Suprapubic skin (tissue), 4 donors: ENCODE results near the gene ICOS. TPM values are rescaled to one million over a fixed set of nuclear protein-coding genes. Genes with fewer than 3 reads are reported as not detected.
"Not testable (repeated sequence)": the region's sequence is repeated elsewhere in the genome, so short reads cannot be mapped to it uniquely, and the experiment has no call there.

ENCODE experiments used
- DNase-seq, 2 donors: peaks; one replicate each; pipeline ENCODE4 v3.0.0-alpha.2; 2019; ENCODE audit warnings: low spot score in 2 of 2
- H3K27ac ChIP-seq: fragments of 200-600 bp; sonication (generic); one replicate; pipeline ENCODE4 v1.5.1; 2019
- H3K27me3 ChIP-seq: fragments of 200-600 bp; sonication (generic); one replicate; pipeline ENCODE4 v1.5.1; 2019
- H3K36me3 ChIP-seq: fragments of 200-600 bp; sonication (generic); one replicate; pipeline ENCODE4 v1.5.1; 2019
- H3K4me1 ChIP-seq: fragments of 200-600 bp; sonication (generic); one replicate; pipeline ENCODE4 v1.5.1; 2019
- H3K4me3 ChIP-seq: fragments of 200-600 bp; sonication (generic); one replicate; pipeline ENCODE4 v1.5.1; 2019; ENCODE audit warnings: mild to moderate bottlenecking
- H3K9me3 ChIP-seq: fragments of 200-600 bp; sonication (generic); one replicate; pipeline ENCODE4 v1.5.1; 2019
- EP300 ChIP-seq: sonication (generic); formaldehyde crosslinking; IDR thresholded peaks from one replicate; pipeline ENCODE4 v1.6.1; 2017; ENCODE audit warnings: antibody characterized with exemption
- POLR2A ChIP-seq, 2 donors: fragments of 450-650 bp; IDR thresholded peaks; one replicate each; pipeline ENCODE4 v1.6.1; 2017; ENCODE audit warnings: antibody characterized with exemption in 2 of 2, mild to moderate bottlenecking in 2 of 2, moderate library complexity in 2 of 2
- POLR2AphosphoS5 ChIP-seq, 3 donors: sonication (generic); formaldehyde crosslinking; IDR thresholded peaks; one replicate each; pipeline ENCODE4 v1.6.1; 2017; ENCODE audit warnings: antibody characterized with exemption in 3 of 3
- WGBS: methylation state at CpG from one replicate; pipeline ENCODE4 v1.1.5; 2018; 5-methylcytosine and 5-hydroxymethylcytosine counted together
- total RNA-seq, 4 donors: library from RNA; depleted of rRNA; stranded (reverse); fragments of >200 nt; gene quantifications; one replicate each; pipeline ENCODE4 v1.1.0, GENCODE V29; 2016
- TF ChIP-seq, protein P1 (sequence below), 2 donors: fragments of 200-600 bp in 1 of 2; fragments of 450-650 bp in 1 of 2; sonication (generic) in 1 of 2; IDR thresholded peaks; one replicate each; pipeline ENCODE4 v1.5.1; 2016 to 2019; ENCODE audit warnings: antibody characterized with exemption in 2 of 2, mild to moderate bottlenecking in 1 of 2, moderate library complexity in 1 of 2

The ICOS gene
- total RNA-seq, 4 donors from 2014 or later: 0.47 TPM; not detected in 3

DNA sequence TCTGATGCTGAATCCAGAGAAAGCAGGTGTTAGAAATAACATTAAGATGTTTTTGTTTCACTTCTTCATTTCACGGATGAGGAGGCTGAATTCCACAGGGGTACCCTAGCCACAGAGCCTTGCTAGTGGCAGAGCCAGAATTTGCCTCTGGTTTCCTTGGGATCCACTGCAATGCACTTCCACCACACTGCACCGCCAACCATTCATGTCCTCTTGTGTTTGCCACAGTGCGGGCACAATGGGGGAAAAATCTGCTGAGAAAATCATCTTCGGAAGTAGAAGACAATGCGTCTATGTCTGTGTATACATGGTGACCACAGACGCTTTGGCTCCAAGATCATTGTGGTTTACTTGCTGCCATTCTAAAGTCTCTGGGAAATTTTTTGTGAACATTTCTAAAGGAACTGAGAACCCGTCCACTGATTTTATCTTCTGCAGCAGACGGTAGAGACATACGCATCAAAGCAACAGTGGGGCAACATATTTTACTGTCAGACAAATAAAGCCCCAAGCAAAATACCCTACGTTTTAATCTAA, 14.9 kb downstream of the ICOS start:
- no peaks in the 10 kb centered on the region for H3K9me3 ChIP-seq
- H3K4me3 ChIP-seq: no peak overlapping the region
- H3K4me1 ChIP-seq: no peaks in the 10 kb centered on the region
- no peak overlapping the region for H3K27ac ChIP-seq
- 50% methylated on average over 10 of the region's 10 CpGs for WGBS
- no peaks in the 10 kb centered on the region for H3K36me3 ChIP-seq
- no peak for TF ChIP-seq POLR2AphosphoS5 (IDR thresholded peaks at IDR 0.05)
- no peak for TF ChIP-seq POLR2A (IDR thresholded peaks at IDR 0.05)
- TF ChIP-seq EP300: no peak
- TF ChIP-seq, protein P1, sequence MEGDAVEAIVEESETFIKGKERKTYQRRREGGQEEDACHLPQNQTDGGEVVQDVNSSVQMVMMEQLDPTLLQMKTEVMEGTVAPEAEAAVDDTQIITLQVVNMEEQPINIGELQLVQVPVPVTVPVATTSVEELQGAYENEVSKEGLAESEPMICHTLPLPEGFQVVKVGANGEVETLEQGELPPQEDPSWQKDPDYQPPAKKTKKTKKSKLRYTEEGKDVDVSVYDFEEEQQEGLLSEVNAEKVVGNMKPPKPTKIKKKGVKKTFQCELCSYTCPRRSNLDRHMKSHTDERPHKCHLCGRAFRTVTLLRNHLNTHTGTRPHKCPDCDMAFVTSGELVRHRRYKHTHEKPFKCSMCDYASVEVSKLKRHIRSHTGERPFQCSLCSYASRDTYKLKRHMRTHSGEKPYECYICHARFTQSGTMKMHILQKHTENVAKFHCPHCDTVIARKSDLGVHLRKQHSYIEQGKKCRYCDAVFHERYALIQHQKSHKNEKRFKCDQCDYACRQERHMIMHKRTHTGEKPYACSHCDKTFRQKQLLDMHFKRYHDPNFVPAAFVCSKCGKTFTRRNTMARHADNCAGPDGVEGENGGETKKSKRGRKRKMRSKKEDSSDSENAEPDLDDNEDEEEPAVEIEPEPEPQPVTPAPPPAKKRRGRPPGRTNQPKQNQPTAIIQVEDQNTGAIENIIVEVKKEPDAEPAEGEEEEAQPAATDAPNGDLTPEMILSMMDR (IDR thresholded peaks at IDR 0.05): no peak
- no peak for DNase-seq
- no peaks in the 10 kb centered on the region for H3K27me3 ChIP-seq

DNA sequence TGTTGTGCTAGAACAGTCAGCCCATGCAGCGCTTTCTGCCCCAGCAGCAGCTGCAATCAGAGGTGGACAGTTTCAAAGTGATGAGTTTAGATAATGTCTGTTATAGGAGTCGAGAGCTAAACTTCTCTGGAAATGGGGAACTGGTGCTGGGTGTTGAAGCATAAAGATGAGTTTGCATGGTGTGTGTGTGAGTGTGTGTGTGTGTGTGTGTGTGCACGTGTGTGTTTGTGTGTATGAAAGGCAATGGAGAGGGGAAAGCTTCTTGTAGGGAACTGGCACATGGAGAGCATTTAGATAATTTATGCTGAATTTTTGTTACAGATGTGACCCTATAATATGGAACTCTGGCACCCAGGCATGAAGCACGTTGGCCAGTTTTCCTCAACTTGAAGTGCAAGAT, 22.7 kb downstream of the ICOS start:
- no peaks in the 10 kb centered on the region for H3K4me1 ChIP-seq
- H3K27me3 ChIP-seq: no peaks in the 10 kb centered on the region
- no peak for DNase-seq
- H3K27ac ChIP-seq: no peak overlapping the region
- TF ChIP-seq POLR2AphosphoS5 (IDR thresholded peaks at IDR 0.05): no peak
- TF ChIP-seq EP300: no peak
- TF ChIP-seq POLR2A (IDR thresholded peaks at IDR 0.05): no peak
- TF ChIP-seq, protein P1 (IDR thresholded peaks at IDR 0.05): no peak
- H3K4me3 ChIP-seq: no peak overlapping the region
- H3K9me3 ChIP-seq: no peaks in the 10 kb centered on the region
- H3K36me3 ChIP-seq: no peaks in the 10 kb centered on the region
- WGBS: 78% methylated on average over 4 of the region's 4 CpGs

DNA sequence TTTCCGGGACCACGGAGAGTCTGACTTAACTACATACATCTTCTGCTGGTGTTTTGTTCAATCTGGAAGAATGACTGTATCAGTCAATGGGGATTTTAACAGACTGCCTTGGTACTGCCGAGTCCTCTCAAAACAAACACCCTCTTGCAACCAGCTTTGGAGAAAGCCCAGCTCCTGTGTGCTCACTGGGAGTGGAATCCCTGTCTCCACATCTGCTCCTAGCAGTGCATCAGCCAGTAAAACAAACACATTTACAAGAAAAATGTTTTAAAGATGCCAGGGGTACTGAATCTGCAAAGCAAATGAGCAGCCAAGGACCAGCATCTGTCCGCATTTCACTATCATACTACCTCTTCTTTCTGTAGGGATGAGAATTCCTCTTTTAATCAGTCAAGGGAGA, 23.1 kb downstream of the ICOS start:
- Histone ChIP-seq H3K27ac (no peak overlapping the region), H3K4me1 (no peaks in the 10 kb centered on the region), H3K27me3 (no peaks in the 10 kb centered on the region), H3K36me3 (no peaks in the 10 kb centered on the region), H3K4me3 (no peak overlapping the region), H3K9me3 (no peaks in the 10 kb centered on the region)
- DNase-seq: no peak
- TF ChIP-seq POLR2AphosphoS5 (IDR thresholded peaks at IDR 0.05) (no peak), EP300 (no peak), POLR2A (IDR thresholded peaks at IDR 0.05) (no peak)
- TF ChIP-seq, protein P1 (IDR thresholded peaks at IDR 0.05): no peak
- WGBS: 73% methylated on average over 4 of the region's 4 CpGs

DNA sequence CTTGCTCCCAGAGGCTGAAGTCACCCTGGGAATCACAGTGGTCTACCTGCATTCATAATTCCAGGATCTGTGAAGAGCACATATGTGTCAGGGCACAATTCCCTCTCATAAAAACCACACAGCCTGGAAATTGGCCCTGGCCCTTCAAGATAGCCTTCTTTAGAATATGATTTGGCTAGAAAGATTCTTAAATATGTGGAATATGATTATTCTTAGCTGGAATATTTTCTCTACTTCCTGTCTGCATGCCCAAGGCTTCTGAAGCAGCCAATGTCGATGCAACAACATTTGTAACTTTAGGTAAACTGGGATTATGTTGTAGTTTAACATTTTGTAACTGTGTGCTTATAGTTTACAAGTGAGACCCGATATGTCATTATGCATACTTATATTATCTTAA, 24.2 kb downstream of the ICOS start:
- WGBS: 85% methylated on average over 2 of the region's 2 CpGs
- no peaks in the 10 kb centered on the region for H3K36me3 ChIP-seq

DNA sequence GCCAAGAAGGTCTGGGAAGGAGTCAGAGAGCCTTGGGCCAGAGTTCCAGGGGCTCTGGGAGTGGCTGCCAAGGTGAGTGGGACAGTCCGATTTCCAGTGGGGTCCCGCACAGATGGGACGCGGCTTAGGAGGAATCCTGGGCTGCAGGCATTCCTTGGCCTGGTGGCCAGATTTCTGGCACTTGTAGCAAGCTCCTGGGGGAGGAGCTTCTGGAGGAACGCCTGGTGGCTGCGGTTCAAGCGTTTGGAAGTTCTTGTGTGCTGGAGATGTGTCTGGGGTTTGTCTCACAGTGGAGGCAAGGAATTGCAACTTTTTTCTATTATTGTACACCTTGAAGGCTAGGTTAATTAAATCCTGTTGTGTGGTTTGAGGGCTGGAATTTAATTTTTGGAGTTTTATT, 28.6 kb downstream of the ICOS start:
- not testable (repeated sequence) for H3K9me3 ChIP-seq, H3K36me3 ChIP-seq, H3K4me3 ChIP-seq, H3K27me3 ChIP-seq, DNase-seq, H3K27ac ChIP-seq, H3K4me1 ChIP-seq
- 51% methylated on average over 3 of the region's 7 CpGs for WGBS

More for the DNA sequence above, 24.2 kb downstream of the ICOS start:
- TF ChIP-seq POLR2A (IDR thresholded peaks at IDR 0.05) (no peak), EP300 (no peak), POLR2AphosphoS5 (IDR thresholded peaks at IDR 0.05) (no peak)
- TF ChIP-seq, protein P1 (IDR thresholded peaks at IDR 0.05): no peak
- no peak for DNase-seq
- Histone ChIP-seq H3K27me3 (no peaks in the 10 kb centered on the region), H3K27ac (no peak overlapping the region), H3K4me3 (no peak overlapping the region), H3K4me1 (no peaks in the 10 kb centered on the region), H3K9me3 (no peaks in the 10 kb centered on the region)

DNA sequence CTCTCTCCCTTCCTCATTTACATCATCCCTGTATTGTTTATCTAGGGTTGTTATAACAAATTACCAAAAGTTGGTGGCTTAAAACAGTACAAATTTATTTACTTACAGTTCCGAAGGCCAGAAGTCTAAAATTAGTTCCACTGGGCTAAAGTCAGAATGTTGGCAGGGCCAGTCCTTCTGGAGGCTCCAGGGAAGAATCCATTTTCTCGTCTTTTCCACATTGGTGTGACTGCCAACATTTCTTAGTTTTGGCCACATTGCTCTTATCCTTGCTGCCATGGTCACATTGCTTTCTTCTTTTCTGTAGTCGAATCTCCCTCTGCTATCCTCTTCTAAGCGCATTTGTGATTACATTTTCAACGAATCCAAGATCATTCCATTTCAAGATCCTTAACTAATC, 34.7 kb downstream of the ICOS start:
- DNase-seq: no peak
- Histone ChIP-seq H3K9me3 (no peaks in the 10 kb centered on the region), H3K4me1 (no peaks in the 10 kb centered on the region), H3K27me3 (no peaks in the 10 kb centered on the region), H3K27ac (no peak overlapping the region), H3K4me3 (no peak overlapping the region), H3K36me3 (no peaks in the 10 kb centered on the region)
- 63% methylated on average over 5 of the region's 5 CpGs for WGBS
- TF ChIP-seq EP300 (no peak), POLR2AphosphoS5 (IDR thresholded peaks at IDR 0.05) (no peak), POLR2A (IDR thresholded peaks at IDR 0.05) (no peak)
- TF ChIP-seq, protein P1 (IDR thresholded peaks at IDR 0.05): no peak
